ENCODE data around the gene KRT20. TPM values are rescaled to one million over a fixed set of nuclear protein-coding genes. Genes with fewer than 3 reads are reported as not detected.
A peak's percentile ranks its signal among the peaks of the same experiment; 100 is the strongest.

KRT20 gene
- total RNA-seq: not detected
- polyA plus RNA-seq: not detected
- not detected for total RNA-seq

GRCh38 chr17:40884708-40885512, at the start of gene KRT20:
Gene KRT20 (minus strand): TSS chr17:40885242. CDS start chr17:40885185, 57 bp downstream.
- H3K4me1 ChIP-seq (ENCODE audit: control insufficient read depth in 2 of 2, insufficient read depth in 2 of 2, low read length in 2 of 2): no peaks in the 10 kb centered on the region
- H3K27ac Mint-ChIP-seq: no peak within 1 kb of the TSS
- no peak within 1 kb of the TSS for H3K27ac ChIP-seq (ENCODE audit: low read depth, low read length)
- H3K9me3 ChIP-seq (ENCODE audit: control insufficient read depth in 2 of 3, low read length in 3 of 3): no peaks in the 10 kb centered on the region
- intact Hi-C loops (cut with micrococcal nuclease): no loop called here
- H3K36me3 ChIP-seq (ENCODE audit: control insufficient read depth in 2 of 3, insufficient read depth in 3 of 3, low read length in 3 of 3): no peaks in the 10 kb centered on the region
- peaks cover 3 to 10% of the 10 kb centered on the region in 2 donors for H3K27me3 ChIP-seq (ENCODE audit: control insufficient read depth in 2 of 2, insufficient read depth in 2 of 2, low read length in 2 of 2)
- ATAC-seq: no peak
- no peak for DNase-seq
- no peaks in the 10 kb centered on the region for H3K36me3 Mint-ChIP-seq
- no peaks in the 10 kb centered on the region for H3K4me1 Mint-ChIP-seq
- no peak within 1 kb of the TSS for H3K4me3 Mint-ChIP-seq
- peaks cover 23 to 36% (median 34%) of the 10 kb centered on the region in 5 donors for H3K27me3 Mint-ChIP-seq
- ChIA-PET POLR2A (no interaction called here), CTCF (no interaction called here)
- no peaks in the 10 kb centered on the region for H3K9me3 Mint-ChIP-seq
- H3K4me3 ChIP-seq (ENCODE audit: low read length): no peak within 1 kb of the TSS

GRCh38 chr17:40932608-40933007, 47.6 kb upstream of the KRT20 start:
- H3K27me3 ChIP-seq (ENCODE audit: control insufficient read depth in 2 of 2, insufficient read depth in 2 of 2, low read length in 2 of 2): no peaks in the 10 kb centered on the region
- Mint-ChIP-seq H3K4me1 (peaks cover 0 to 2% (median 0%) of the 10 kb centered on the region in 7 donors), H3K4me3 (no peak overlapping the region), H3K27me3 (peaks cover 12 to 26% (median 17%) of the 10 kb centered on the region in 5 donors), H3K27ac (no peak overlapping the region), H3K9me3 (peaks cover 0 to 2% (median 0%) of the 10 kb centered on the region in 11 donors), H3K36me3 (no peaks in the 10 kb centered on the region)
- no peaks in the 10 kb centered on the region for H3K36me3 ChIP-seq (ENCODE audit: control insufficient read depth in 2 of 3, insufficient read depth in 3 of 3, low read length in 3 of 3)
- ATAC-seq: no peak
- H3K4me1 ChIP-seq (ENCODE audit: control insufficient read depth in 2 of 2, insufficient read depth in 2 of 2, low read length in 2 of 2): no peaks in the 10 kb centered on the region
- CTCF ChIA-PET: interaction anchor here (0.9 kb wide), 1 partner anchor 716 kb away, joined by 3 read pairs; no protein-coding TSS in a partner anchor
- H3K27ac ChIP-seq (ENCODE audit: low read depth, low read length): no peak overlapping the region
- intact Hi-C loops (cut with micrococcal nuclease): no loop called here
- no peaks in the 10 kb centered on the region for H3K9me3 ChIP-seq (ENCODE audit: control insufficient read depth in 2 of 3, low read length in 3 of 3)
- H3K4me3 ChIP-seq (ENCODE audit: low read length): no peak overlapping the region
- POLR2A ChIA-PET: no interaction called here
- DNase-seq: no peak

GRCh38 chr17:40931311-40931710, 46.3 kb upstream of the KRT20 start:
- Mint-ChIP-seq H3K27me3 (peaks cover 17 to 31% (median 28%) of the 10 kb centered on the region in 5 donors), H3K36me3 (no peaks in the 10 kb centered on the region), H3K4me3 (no peak overlapping the region), H3K27ac (no peak overlapping the region), H3K4me1 (peaks cover 0 to 2% (median 0%) of the 10 kb centered on the region in 7 donors), H3K9me3 (peaks cover 0 to 2% (median 0%) of the 10 kb centered on the region in 11 donors)
- ChIA-PET POLR2A (no interaction called here), CTCF (interaction anchor here (0.7 kb wide), 1 partner anchor 618 kb away, joined by 5 read pairs; no protein-coding TSS in a partner anchor)
- Histone ChIP-seq H3K4me3 (ENCODE audit: low read length) (no peak overlapping the region), H3K4me1 (ENCODE audit: control insufficient read depth in 2 of 2, insufficient read depth in 2 of 2, low read length in 2 of 2) (no peaks in the 10 kb centered on the region), H3K27ac (ENCODE audit: low read depth, low read length) (no peak overlapping the region), H3K36me3 (ENCODE audit: control insufficient read depth in 2 of 3, insufficient read depth in 3 of 3, low read length in 3 of 3) (no peaks in the 10 kb centered on the region), H3K27me3 (ENCODE audit: control insufficient read depth in 2 of 2, insufficient read depth in 2 of 2, low read length in 2 of 2) (no peaks in the 10 kb centered on the region), H3K9me3 (ENCODE audit: control insufficient read depth in 2 of 3, low read length in 3 of 3) (no peaks in the 10 kb centered on the region)
- ATAC-seq (no peak), DNase-seq (no peak)
- intact Hi-C loops (cut with micrococcal nuclease): no loop called here

GRCh38 chr17:40926341-40926740, 41.3 kb upstream of the KRT20 start:
- H3K27me3 Mint-ChIP-seq: peaks cover 19 to 39% (median 25%) of the 10 kb centered on the region in 5 donors
- Histone ChIP-seq H3K36me3 (ENCODE audit: control insufficient read depth in 2 of 3, insufficient read depth in 3 of 3, low read length in 3 of 3) (no peaks in the 10 kb centered on the region), H3K9me3 (ENCODE audit: control insufficient read depth in 2 of 3, low read length in 3 of 3) (no peaks in the 10 kb centered on the region), H3K27ac (ENCODE audit: low read depth, low read length) (no peak overlapping the region), H3K4me1 (ENCODE audit: control insufficient read depth in 2 of 2, insufficient read depth in 2 of 2, low read length in 2 of 2) (peaks cover 0 to under 1% of the 10 kb centered on the region in 2 donors), H3K4me3 (ENCODE audit: low read length) (no peak overlapping the region), H3K27me3 (ENCODE audit: control insufficient read depth in 2 of 2, insufficient read depth in 2 of 2, low read length in 2 of 2) (no peaks in the 10 kb centered on the region)
- POLR2A ChIA-PET: no interaction called here
- no peaks in the 10 kb centered on the region for H3K36me3 Mint-ChIP-seq
- peak overlapping the region in 1 of 10 donors; percentile 24 for H3K4me3 Mint-ChIP-seq
- intact Hi-C loops (cut with micrococcal nuclease): no loop called here
- ATAC-seq: no peak
- H3K4me1 Mint-ChIP-seq: peaks cover 0 to 6% (median 2%) of the 10 kb centered on the region in 7 donors
- peaks cover 0 to 3% (median 0%) of the 10 kb centered on the region in 11 donors for H3K9me3 Mint-ChIP-seq
- H3K27ac Mint-ChIP-seq: no peak overlapping the region
- CTCF ChIA-PET: no interaction called here
- DNase-seq: no peak

GRCh38 chr17:40922239-40922638, 37.2 kb upstream of the KRT20 start:
- Histone ChIP-seq H3K36me3 (ENCODE audit: control insufficient read depth in 2 of 3, insufficient read depth in 3 of 3, low read length in 3 of 3) (no peaks in the 10 kb centered on the region), H3K9me3 (ENCODE audit: control insufficient read depth in 2 of 3, low read length in 3 of 3) (no peaks in the 10 kb centered on the region), H3K27me3 (ENCODE audit: control insufficient read depth in 2 of 2, insufficient read depth in 2 of 2, low read length in 2 of 2) (no peaks in the 10 kb centered on the region), H3K4me1 (ENCODE audit: control insufficient read depth in 2 of 2, insufficient read depth in 2 of 2, low read length in 2 of 2) (peaks cover 3 to 5% of the 10 kb centered on the region in 2 donors), H3K27ac (ENCODE audit: low read depth, low read length) (no peak overlapping the region), H3K4me3 (ENCODE audit: low read length) (no peak overlapping the region)
- ChIA-PET POLR2A (no interaction called here), CTCF (no interaction called here)
- no peak for DNase-seq
- H3K9me3 Mint-ChIP-seq: peaks cover 0 to 1% (median 0%) of the 10 kb centered on the region in 11 donors
- peak; percentile 69 for ATAC-seq
- intact Hi-C loops (cut with micrococcal nuclease): no loop called here
- H3K27me3 Mint-ChIP-seq: peaks cover 17 to 30% (median 20%) of the 10 kb centered on the region in 5 donors
- H3K4me3 Mint-ChIP-seq: no peak overlapping the region
- H3K27ac Mint-ChIP-seq: no peak overlapping the region
- H3K4me1 Mint-ChIP-seq: peaks cover 0 to 11% (median 6%) of the 10 kb centered on the region in 7 donors
- H3K36me3 Mint-ChIP-seq: no peaks in the 10 kb centered on the region

- CTCF ChIA-PET: interaction anchor here (0.7 kb wide), 1 partner anchor 631 kb away, joined by 5 read pairs; no protein-coding TSS in a partner anchor
- Histone ChIP-seq H3K4me3 (ENCODE audit: low read length) (no peak overlapping the region), H3K27ac (ENCODE audit: low read depth, low read length) (no peak overlapping the region), H3K4me1 (ENCODE audit: control insufficient read depth in 2 of 2, insufficient read depth in 2 of 2, low read length in 2 of 2) (peaks cover 3 to 5% of the 10 kb centered on the region in 2 donors), H3K27me3 (ENCODE audit: control insufficient read depth in 2 of 2, insufficient read depth in 2 of 2, low read length in 2 of 2) (no peaks in the 10 kb centered on the region), H3K9me3 (ENCODE audit: control insufficient read depth in 2 of 3, low read length in 3 of 3) (no peaks in the 10 kb centered on the region), H3K36me3 (ENCODE audit: control insufficient read depth in 2 of 3, insufficient read depth in 3 of 3, low read length in 3 of 3) (no peaks in the 10 kb centered on the region)
- H3K4me3 Mint-ChIP-seq: no peak overlapping the region
- peaks cover 0 to 11% (median 6%) of the 10 kb centered on the region in 7 donors for H3K4me1 Mint-ChIP-seq
- no peak overlapping the region for H3K27ac Mint-ChIP-seq
- ATAC-seq: no peak
- H3K36me3 Mint-ChIP-seq: no peaks in the 10 kb centered on the region
- intact Hi-C loops (cut with micrococcal nuclease): no loop called here
- peaks cover 6 to 20% (median 9%) of the 10 kb centered on the region in 5 donors for H3K27me3 Mint-ChIP-seq
- POLR2A ChIA-PET: no interaction called here
- no peak for DNase-seq
- H3K9me3 Mint-ChIP-seq: no peaks in the 10 kb centered on the region
Observed at GRCh38 chr17:40921026-40921425, 36.0 kb upstream of the KRT20 start.

All from naive thymus-derived CD4-positive, alpha-beta T cell (primary cell).